HG02943 (cell line): Measurements from ENCODE around the gene PRKCG.

Experiments
- ATAC-seq: cut with Tn5 transposase; IDR thresholded peaks from one replicate; pipeline ENCODE4 v1.9.1; 2021; ENCODE audit warnings: mild to moderate bottlenecking, low read depth, moderate library complexity; ENCODE audit not compliant: unreplicated experiment

Gene PRKCG

DNA sequence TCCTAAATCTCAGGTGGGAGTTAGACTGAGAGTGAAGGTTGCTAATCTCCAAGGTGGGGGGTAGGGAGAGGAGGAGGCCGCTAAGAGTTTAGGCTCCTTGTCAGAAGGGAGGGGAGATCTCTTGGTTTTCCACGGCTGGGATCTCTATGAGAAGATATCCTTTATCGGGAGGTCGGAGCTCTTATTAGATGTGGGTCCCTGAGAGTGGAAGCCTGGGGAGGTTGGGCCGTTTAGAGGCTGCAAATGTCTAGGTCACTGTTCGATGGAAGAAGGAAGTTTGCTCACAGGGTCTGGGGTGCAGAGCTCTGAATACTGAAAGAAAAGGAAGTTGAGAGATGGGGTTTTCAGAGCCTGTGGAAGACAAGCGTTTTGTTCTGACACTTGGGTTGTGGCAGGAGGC, 10.5 kb upstream of the PRKCG start:
- no peak for ATAC-seq

- no peak for ATAC-seq
These were observed 9.2 kb upstream of the PRKCG start for GRCh38 chr19:53872762-53873161.

- ATAC-seq, result no peak
These were observed 8.0 kb upstream of the PRKCG start for GRCh38 chr19:53873773-53874605.

DNA sequence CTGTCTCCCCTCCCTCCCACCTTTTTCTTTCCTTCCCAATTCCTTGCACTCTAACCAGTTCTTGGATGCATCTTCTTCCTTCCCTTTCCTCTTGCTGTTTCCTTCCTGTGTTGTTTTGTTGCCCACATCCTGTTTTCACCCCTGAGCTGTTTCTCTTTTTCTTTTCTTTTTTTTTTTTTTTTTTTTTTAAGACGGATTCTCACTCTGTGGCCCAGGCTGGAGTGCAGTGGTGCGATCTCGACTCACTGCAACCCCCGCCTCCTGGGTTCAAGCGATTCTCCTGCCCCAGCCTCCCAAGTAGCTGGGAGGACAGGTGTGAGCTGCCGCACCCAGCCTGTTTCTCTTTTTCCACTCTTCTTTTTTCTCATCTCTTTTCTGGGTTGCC, 7.4 kb upstream of the PRKCG start:
- no peak for ATAC-seq

DNA sequence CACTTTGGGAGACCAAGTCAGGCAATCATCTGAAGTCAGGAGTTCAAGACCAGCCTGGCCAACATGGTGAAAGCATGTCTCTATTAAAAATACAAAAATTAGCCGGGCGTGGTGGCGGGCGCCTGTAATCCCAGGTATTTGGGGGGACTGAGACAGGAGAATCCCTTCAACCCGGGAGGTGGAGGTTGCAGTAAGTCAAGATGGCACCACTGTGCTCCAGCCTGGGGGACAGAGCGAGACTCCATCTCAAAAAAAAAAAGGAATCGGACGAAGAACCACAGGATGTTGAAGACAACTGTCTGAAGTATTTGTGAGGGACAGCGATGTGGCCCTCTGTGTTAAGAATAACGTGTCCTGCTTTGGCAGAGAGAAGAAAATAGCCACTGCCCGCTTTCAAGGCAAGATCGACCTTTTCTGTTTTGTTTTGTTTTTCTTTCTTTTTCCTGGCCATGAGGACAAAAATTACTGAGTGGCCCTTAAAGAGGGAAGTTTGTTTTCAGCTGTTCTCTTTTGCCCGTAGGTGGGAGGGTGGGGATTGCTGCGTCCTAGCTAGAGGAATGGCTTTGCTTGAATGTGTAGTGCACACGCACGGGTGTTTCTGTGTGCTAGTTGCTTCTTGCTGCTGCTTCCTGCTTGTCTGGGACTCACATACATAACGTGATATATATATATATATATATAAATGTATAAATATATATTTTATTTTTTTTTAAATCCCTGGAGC, 6.2 kb upstream of the PRKCG start:
- no peak for ATAC-seq

- ATAC-seq, result no peak
These were observed 5.3 kb upstream of the PRKCG start for GRCh38 chr19:53876651-53877224.

GRCh38 chr19:53877361-53877766, 4.6 kb upstream of the PRKCG start:
- ATAC-seq, result no peak

DNA sequence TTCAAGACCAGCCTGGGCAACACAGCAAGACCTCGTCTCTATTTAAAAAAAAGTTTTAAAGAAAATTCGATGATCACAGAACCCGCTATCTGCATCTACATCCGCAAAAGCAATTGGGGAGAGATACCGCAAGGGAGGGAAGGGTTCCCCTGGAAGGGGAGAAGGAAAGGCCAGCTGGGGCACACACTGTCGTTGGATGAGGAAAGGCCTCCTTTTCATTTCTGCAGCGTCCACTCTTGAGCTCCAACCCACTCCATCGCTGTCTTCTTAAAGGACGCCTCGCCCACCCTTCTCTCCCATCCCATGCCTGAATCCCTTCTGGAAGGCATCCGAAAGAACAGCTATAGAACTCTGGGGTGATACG, 3.2 kb upstream of the PRKCG start:
- ATAC-seq, result no peak

DNA sequence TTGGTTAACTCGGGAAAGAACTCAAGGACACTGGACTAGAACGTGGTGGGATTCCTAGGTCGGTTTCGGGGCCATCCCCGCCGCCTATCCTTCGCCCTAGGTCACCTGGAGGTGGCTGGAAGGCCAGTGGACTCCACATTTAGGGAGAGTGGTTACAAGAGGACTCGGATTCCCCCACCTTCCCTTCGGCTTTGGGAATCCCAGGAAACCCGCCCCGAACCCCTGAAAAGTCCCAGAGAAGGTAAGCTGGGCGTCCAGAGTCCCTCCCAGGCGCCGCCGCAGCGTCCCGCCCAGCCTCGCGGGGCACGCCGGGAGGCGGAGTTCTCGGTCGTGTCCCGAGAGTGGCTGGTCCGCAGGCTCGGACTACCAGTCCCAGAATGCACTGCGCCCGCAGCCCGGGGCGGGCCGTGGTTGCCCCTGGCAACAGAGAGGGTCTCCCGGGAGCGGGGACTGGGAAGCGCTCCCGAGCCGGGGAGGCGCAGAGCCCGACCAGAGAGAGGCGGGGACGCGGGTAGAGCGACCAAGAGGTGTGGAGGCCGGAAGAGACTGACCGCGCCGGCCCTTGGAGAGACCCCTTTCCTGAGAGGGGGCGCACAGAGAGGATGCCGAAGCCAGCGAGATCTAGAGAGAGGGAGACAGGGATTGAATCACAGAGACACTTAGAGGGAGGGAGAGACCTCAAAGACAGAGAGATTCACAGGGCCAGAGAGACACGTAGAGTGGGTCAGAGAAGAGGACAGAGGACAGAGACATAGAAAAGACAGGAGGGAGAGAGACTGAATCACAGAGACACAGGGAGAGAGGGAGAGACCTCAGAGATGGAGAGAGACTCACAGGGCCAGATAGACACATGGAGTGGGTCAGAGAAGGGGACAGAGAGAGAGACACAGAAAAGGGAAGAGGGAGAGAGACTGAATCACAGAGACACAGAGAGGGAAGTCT, 2.6 kb upstream of the PRKCG start:
- no peak for ATAC-seq

GRCh38 chr19:53880711-53881481, 1.1 kb upstream of the PRKCG start:
- no peak for ATAC-seq

GRCh38 chr19:53882391-53883050, 524 bp downstream of the PRKCG start:
- ATAC-seq, result no peak

DNA sequence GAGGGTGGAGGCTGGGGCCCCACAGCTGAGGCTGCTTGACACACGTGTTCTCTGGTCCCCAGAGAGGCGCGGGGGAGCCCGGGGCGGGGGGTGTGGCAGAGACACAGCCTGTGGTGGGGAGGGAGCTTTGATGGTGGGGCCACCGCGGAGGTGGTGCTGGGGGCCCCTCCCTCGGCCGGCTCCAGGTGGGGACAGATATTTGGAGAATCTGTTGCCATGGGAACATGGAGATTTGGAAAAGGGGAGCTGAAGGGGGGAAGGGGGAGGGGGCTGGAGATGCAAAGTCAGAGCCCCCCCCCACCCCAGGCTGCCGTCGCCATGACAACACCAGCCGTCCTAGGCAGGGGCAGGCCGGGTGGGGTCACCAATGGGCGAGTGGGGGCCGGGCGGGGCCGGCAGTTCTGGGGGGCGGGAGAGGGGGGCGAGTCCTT, 1.2 kb downstream of the PRKCG start:
- ATAC-seq, result no peak

GRCh38 chr19:53883741-53884140, 1.7 kb downstream of the PRKCG start:
- no peak for ATAC-seq

DNA sequence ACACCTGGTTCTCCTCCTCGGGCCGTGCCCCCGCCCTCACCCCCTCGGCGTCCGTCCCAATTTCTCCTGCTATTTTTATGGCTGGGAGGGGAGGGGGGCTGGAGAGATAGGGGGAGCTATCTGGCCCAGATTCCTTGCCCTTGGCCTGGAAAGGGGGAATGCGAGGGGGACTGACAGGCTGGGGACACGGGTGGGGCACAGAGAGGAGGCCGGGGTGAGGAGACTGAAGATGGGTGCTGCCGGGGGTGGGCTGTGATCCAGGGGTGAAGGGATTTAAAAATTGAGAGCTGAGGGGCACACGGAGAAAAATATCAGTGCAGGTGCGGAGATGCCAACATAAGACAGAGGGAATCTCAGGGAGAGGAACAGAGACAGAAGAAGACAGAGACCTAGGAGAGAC, 2.3 kb downstream of the PRKCG start:
- ATAC-seq, result no peak

GRCh38 chr19:53885036-53885435, 3.0 kb downstream of the PRKCG start:
- no peak for ATAC-seq

DNA sequence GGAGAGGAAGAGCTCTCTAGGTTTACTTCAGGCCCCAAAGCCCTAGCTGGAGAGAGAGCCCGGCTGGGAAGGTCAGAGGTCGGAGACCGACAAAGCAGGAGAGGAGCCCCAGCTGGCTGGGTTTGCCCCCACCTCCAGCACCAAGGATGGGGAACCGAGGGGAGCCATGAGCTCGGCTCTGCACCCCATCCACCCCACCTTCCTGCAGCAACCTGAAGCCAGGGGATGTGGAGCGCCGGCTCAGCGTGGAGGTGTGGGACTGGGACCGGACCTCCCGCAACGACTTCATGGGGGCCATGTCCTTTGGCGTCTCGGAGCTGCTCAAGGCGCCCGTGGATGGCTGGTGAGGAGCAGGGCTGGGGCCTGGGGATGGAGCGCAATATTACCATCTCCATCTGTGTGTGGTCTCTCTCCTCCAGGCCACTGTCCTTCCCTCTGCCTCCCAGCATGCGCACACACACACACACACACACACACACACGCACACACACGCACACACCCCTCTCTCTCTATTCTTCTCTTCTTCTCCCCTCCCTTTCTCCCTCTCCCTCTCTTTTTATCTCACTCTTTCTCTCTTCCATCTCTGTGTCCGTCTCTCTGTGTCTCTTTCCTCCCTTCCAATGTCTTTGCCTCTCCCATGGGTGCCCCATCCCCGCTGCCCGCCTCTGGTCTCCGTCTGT, 10.4 kb downstream of the PRKCG start:
- ATAC-seq, result no peak

GRCh38 chr19:53892981-53893325, 11.0 kb downstream of the PRKCG start:
- no peak for ATAC-seq

GRCh38 chr19:53894707-53895106, 12.7 kb downstream of the PRKCG start:
- no peak for ATAC-seq

GRCh38 chr19:53896682-53897081, 14.7 kb downstream of the PRKCG start:
- no peak for ATAC-seq
